DND-41 (cell line): ENCODE measurements around the gene ZBTB7B.

ENCODE experiments used
- ATAC-seq: fragments of 200-7000 bp; cut with Tn5 transposase; 3 replicates; pipeline ENCODE4 v1.9.1; 2021; ENCODE audit warnings: low read depth; ENCODE audit not compliant: insufficient read depth
- DNase-seq: peaks from one replicate; pipeline ENCODE4 v3.0.0-alpha.2; 2020
- H2AFZ ChIP-seq: 2 replicates; pipeline ENCODE4 v1.6.0; 2012; ENCODE audit warnings: low read depth, low read length
- H3K27ac ChIP-seq: 2 replicates; pipeline ENCODE4 v1.5.1; 2012; ENCODE audit warnings: low read length, inconsistent platforms
- H3K27me3 ChIP-seq: fragments of 200-600 bp; sonication (generic); 2 replicates; pipeline ENCODE4 v1.6.0; 2012; ENCODE audit warnings: low read length, mild to moderate bottlenecking, inconsistent platforms; ENCODE audit not compliant: insufficient read depth, poor library complexity
- H3K36me3 ChIP-seq: 2 replicates; pipeline ENCODE4 v1.5.1; 2012; ENCODE audit warnings: low read length, inconsistent platforms; ENCODE audit not compliant: insufficient read depth
- H3K4me1 ChIP-seq: 2 replicates; pipeline ENCODE4 v1.5.1; 2012; ENCODE audit warnings: mild to moderate bottlenecking, low read length; ENCODE audit not compliant: insufficient read depth
- H3K4me2 ChIP-seq: 2 replicates; pipeline ENCODE4 v1.6.0; 2012; ENCODE audit warnings: mild to moderate bottlenecking, moderate library complexity, low read length, inconsistent platforms; ENCODE audit not compliant: insufficient read depth
- H3K4me3 ChIP-seq, 2 experiments: fragments of 200-600 bp in 1 of 2; shearing (Covaris generic) in 1 of 2; 2 replicates each; pipeline ENCODE4 v1.5.1; 2012 to 2016; ENCODE audit warnings: inconsistent platforms in 2 of 2, low read length in 2 of 2, mild to moderate bottlenecking in 2 of 2, low read depth in 1 of 2, moderate library complexity in 1 of 2
- H3K79me2 ChIP-seq: 2 replicates; pipeline ENCODE4 v1.6.0; 2012; ENCODE audit warnings: low read length, inconsistent platforms; ENCODE audit not compliant: insufficient read depth
- H3K9ac ChIP-seq: 2 replicates; pipeline ENCODE4 v1.6.0; 2012; ENCODE audit warnings: low read depth, mild to moderate bottlenecking, inconsistent platforms, low read length, moderate library complexity
- H3K9me3 ChIP-seq: 2 replicates; pipeline ENCODE4 v1.5.1; 2012; ENCODE audit warnings: low read length, moderate library complexity, mild to moderate bottlenecking, inconsistent platforms; ENCODE audit not compliant: insufficient read depth, severe bottlenecking
- H4K20me1 ChIP-seq: 2 replicates; pipeline ENCODE4 v1.6.0; 2012; ENCODE audit warnings: low read length; ENCODE audit not compliant: insufficient read depth
- EZH2 ChIP-seq: IDR thresholded peaks from 3 replicates; pipeline ENCODE4 v1.6.1; 2012; ENCODE audit warnings: borderline replicate concordance, low read depth, mild to moderate bottlenecking, moderate library complexity, low read length, inconsistent platforms; ENCODE audit not compliant: severe bottlenecking
- TF ChIP-seq, protein P1 (sequence below): IDR thresholded peaks from 2 replicates; pipeline ENCODE4 v1.5.1; 2012; ENCODE audit warnings: borderline replicate concordance, low read length, moderate library complexity, mild to moderate bottlenecking; ENCODE audit not compliant: poor library complexity, severe bottlenecking; ENCODE audit errors: extremely low read depth

Gene ZBTB7B

DNA sequence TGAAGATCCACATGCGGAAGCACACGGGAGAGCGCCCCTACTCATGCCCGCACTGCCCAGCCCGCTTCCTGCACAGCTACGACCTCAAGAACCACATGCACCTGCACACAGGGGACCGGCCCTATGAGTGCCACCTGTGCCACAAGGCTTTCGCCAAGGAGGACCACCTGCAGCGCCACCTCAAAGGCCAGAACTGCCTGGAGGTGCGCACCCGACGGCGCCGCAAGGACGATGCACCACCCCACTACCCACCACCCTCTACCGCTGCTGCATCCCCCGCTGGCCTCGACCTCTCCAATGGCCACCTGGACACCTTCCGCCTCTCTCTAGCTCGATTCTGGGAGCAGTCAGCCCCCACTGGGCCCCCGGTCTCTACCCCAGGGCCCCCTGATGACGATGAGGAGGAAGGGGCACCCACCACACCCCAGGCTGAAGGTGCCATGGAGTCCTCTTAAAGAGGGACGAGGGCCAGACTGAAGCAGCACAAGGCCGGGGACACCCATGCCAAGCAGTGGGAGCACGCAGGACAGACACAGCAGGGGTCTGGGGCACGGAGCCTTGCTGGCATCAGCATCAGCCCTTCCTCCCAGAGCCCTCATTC lies 13.7 kb downstream of the ZBTB7B start:
- Histone ChIP-seq H3K4me2 (no peak overlapping the region), H3K79me2 (no peaks in the 10 kb centered on the region), H3K4me1 (peaks cover 13% of the 10 kb centered on the region), H3K27ac (no peak overlapping the region), H3K27me3 (peaks cover 31% of the 10 kb centered on the region), H3K9me3 (no peaks in the 10 kb centered on the region), H3K9ac (no peak overlapping the region), H4K20me1 (peaks cover 62% of the 10 kb centered on the region), H3K4me3 (no peak overlapping the region), H2AFZ (no peak overlapping the region), H3K36me3 (no peaks in the 10 kb centered on the region)
- TF ChIP-seq, protein P1, sequence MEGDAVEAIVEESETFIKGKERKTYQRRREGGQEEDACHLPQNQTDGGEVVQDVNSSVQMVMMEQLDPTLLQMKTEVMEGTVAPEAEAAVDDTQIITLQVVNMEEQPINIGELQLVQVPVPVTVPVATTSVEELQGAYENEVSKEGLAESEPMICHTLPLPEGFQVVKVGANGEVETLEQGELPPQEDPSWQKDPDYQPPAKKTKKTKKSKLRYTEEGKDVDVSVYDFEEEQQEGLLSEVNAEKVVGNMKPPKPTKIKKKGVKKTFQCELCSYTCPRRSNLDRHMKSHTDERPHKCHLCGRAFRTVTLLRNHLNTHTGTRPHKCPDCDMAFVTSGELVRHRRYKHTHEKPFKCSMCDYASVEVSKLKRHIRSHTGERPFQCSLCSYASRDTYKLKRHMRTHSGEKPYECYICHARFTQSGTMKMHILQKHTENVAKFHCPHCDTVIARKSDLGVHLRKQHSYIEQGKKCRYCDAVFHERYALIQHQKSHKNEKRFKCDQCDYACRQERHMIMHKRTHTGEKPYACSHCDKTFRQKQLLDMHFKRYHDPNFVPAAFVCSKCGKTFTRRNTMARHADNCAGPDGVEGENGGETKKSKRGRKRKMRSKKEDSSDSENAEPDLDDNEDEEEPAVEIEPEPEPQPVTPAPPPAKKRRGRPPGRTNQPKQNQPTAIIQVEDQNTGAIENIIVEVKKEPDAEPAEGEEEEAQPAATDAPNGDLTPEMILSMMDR = no peak
- no peak for TF ChIP-seq EZH2
- ATAC-seq = no peak
- DNase-seq = peak; percentile 27

DNA sequence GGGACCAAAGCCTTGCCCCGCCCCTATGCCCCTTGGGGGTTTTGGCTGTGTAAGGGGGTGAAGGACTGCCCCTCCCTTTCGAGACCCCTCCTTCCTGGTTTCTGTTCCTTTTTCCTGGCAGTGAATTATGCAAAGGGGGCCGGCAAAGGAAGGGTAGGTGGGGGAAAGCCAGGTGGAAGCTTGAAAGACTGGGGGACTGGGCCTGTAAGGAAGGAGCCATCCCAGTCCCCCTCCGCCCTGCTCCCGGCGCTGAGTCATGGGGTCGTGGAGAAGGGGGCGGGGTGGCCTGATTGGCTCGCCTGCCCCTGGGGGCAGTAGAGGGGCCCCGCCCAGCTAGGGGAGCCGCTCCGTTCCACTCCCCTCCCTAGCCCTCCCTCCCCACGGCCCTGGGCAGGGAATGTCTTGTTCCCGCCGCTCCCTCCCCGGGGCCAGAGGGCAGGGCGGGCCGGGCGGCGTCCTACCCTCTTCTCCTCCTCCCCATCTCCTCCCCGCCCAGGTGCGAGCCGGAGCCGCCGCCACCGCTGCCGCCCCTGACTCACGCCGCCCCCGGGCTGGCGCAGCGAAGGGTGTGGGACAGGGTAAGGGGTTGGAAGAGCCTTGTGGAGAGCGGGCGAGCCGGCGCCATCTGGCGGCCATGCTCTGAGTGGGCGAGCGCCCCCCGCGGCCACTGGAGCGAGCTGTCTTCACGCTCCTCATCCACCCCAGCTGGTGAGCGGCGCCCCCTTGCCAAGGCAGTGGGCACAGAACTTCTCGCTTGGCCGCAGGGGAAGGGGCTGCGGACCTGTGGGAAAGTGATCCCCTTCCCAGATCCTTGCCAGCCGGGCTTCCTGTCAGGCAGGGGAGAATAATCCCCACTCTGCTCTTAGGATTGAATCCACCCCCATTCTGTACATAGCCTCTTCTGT lies 14.7 kb downstream of the ZBTB7B start:
- DNase-seq (peak; percentile 82), ATAC-seq (peak; percentile 98)
- Histone ChIP-seq H3K4me2 (peak overlapping the region; percentile 41), H3K9me3 (no peaks in the 10 kb centered on the region), H2AFZ (no peak overlapping the region), H3K9ac (no peak overlapping the region), H3K79me2 (no peaks in the 10 kb centered on the region), H3K27ac (no peak overlapping the region), H3K36me3 (no peaks in the 10 kb centered on the region), H3K27me3 (peaks cover 34% of the 10 kb centered on the region), H3K4me1 (peaks cover 13% of the 10 kb centered on the region), H4K20me1 (peaks cover 55% of the 10 kb centered on the region), H3K4me3 (no peak overlapping the region)
- no peak for TF ChIP-seq EZH2
- TF ChIP-seq, protein P1 = peak; percentile 99

DNA sequence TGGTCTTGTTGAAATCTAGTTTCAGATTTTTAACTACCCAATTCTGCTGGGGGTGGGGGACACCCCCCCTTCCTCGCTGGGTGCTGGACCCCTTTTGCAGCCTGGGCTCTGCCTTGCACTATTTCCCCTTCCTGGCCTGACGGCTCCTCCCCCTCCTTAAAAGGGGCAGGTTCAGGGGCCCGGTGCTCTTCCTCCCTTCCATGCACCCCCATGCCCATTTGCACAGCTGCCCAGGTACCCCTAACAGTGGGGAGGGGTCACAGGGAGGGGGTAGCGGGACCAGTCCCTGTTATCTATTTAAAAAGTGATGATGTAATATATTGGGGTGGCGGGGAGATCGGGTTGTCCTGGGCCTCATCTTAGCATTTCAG lies 15.3 kb downstream of the ZBTB7B start:
- Histone ChIP-seq H3K36me3 (no peaks in the 10 kb centered on the region), H3K79me2 (no peaks in the 10 kb centered on the region), H3K27ac (no peak overlapping the region), H4K20me1 (peaks cover 50% of the 10 kb centered on the region), H3K4me1 (peaks cover 13% of the 10 kb centered on the region), H3K9me3 (no peaks in the 10 kb centered on the region), H2AFZ (no peak overlapping the region), H3K4me3 (no peak overlapping the region), H3K4me2 (peak overlapping the region; percentile 41; the same call in 1 of the 2 replicates), H3K9ac (no peak overlapping the region), H3K27me3 (peaks cover 33% of the 10 kb centered on the region)
- ATAC-seq (no peak), DNase-seq (no peak)
- no peak for TF ChIP-seq EZH2
- TF ChIP-seq, protein P1 = no peak
